Heart left ventricle (tissue), 13 donors: ENCODE data around the gene TEKT4.
"Not testable (repeated sequence)": the region's sequence is repeated elsewhere in the genome, so short reads cannot be mapped to it uniquely, and the experiment has no call there.

Experiments used
- POLR2A ChIP-seq, 2 donors: fragments of 450-650 bp; IDR thresholded peaks; one replicate each; pipeline ENCODE4 v1.6.1; 2017; ENCODE audit warnings: antibody characterized with exemption in 2 of 2, mild to moderate bottlenecking in 2 of 2, moderate library complexity in 2 of 2
- TF ChIP-seq, protein P1 (sequence below), 12 donors: fragments of 200-600 bp; sonication (generic) in 4 of 12; IDR thresholded peaks; one replicate each; pipeline versions ENCODE4 v1.5.0 to v1.8.0; 2018 to 2022; ENCODE audit warnings: antibody characterized with exemption in 12 of 12, mild to moderate bottlenecking in 5 of 12
- donor health status: ischemic (EF 13 %, LVEDD 7.1; RV severe dilation, severe dysfunction).
- donor health status: DM: no; HTN: yes; CAD: no.
- donor health status: DM: no; HTN: no; CAD: no.
- donor health status: ischemic (EF 25% LVEDD 6.9; RV normal size, moderate dysfunction).
- donor health status: ischemic (EF 25% LVEDD 5.7; RV mildly dilated, moderate dysfunction).
- donor health status: ischemic (EF 35%, LVEDD 5.7; RV mildly dilated, moderate dysfunction).
- donor health status: nonischemic (EF 11% LVEDD 7.7; RV severe dilation, severe dysfunction).
- donor health status: DM: yes; HTN: yes; CAD: no.
- donor health status: PGD.
- donor health status: ischemic (EF 29% LVEDD 5.4; RV normal size, mild dysfunction).
- donor health status: nonischemic (EF 23%, LVEDD 6.1; RV moderate dilation, normal function).

DNA sequence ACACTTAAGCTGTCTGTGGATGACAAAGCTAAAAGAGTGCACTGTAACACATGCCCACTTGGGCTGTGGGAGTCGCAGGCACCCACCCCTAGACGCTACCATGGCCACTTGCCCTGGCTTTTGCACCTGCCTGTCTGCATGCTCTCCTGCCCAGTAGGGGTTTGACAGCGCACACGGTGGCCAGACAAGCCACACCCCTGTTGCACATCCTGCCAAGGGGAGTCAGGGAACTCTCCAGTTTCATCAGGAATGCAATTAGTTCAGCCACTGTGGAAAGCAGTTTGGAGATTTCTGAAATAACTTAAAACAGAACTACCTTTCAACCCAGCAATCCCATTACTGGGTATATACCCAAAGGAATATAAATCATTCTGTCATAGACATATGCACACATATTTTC is 35.7 kb downstream of the TEKT4 start:
- not testable (repeated sequence) for TF ChIP-seq POLR2A (IDR thresholded peaks at IDR 0.05)
- TF ChIP-seq, protein P1, sequence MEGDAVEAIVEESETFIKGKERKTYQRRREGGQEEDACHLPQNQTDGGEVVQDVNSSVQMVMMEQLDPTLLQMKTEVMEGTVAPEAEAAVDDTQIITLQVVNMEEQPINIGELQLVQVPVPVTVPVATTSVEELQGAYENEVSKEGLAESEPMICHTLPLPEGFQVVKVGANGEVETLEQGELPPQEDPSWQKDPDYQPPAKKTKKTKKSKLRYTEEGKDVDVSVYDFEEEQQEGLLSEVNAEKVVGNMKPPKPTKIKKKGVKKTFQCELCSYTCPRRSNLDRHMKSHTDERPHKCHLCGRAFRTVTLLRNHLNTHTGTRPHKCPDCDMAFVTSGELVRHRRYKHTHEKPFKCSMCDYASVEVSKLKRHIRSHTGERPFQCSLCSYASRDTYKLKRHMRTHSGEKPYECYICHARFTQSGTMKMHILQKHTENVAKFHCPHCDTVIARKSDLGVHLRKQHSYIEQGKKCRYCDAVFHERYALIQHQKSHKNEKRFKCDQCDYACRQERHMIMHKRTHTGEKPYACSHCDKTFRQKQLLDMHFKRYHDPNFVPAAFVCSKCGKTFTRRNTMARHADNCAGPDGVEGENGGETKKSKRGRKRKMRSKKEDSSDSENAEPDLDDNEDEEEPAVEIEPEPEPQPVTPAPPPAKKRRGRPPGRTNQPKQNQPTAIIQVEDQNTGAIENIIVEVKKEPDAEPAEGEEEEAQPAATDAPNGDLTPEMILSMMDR (IDR thresholded peaks at IDR 0.05), result not testable (repeated sequence)
